Colon (tissue), 2 donors: ENCODE data around the gene TDRD12.

Experiments
- FAIRE-seq: peaks from 2 replicates; lab custom pipeline; 2012; peaks lifted over from hg19 to GRCh38; lab: Jason Lieb, UNC
- donor health status: control.
- donor health status: control.

Gene TDRD12

GRCh38 chr19:32869369-32869965 is 149.9 kb downstream of the TDRD12 start, which contains the start of gene SLC7A9:
Gene SLC7A9 (minus strand): TSS chr19:32869767. CDS start chr19:32868534, 1,233 bp downstream.
- no peak for FAIRE-seq

- no peak for FAIRE-seq
These were observed 150.5 kb downstream of the TDRD12 start for GRCh38 chr19:32869966-32870573.

- FAIRE-seq, result no peak
These were observed 151.4 kb downstream of the TDRD12 start for GRCh38 chr19:32870981-32871451.

- FAIRE-seq, result no peak
These were observed 152.8 kb downstream of the TDRD12 start for GRCh38 chr19:32872391-32872790.

GRCh38 chr19:32873247-32873959 is 153.8 kb downstream of the TDRD12 start:
- no peak for FAIRE-seq

GRCh38 chr19:32874605-32875004 is 155.0 kb downstream of the TDRD12 start:
- FAIRE-seq, result no peak

GRCh38 chr19:32875428-32875827 is 155.9 kb downstream of the TDRD12 start:
- no peak for FAIRE-seq

GRCh38 chr19:32876236-32876918 is 156.8 kb downstream of the TDRD12 start:
- no peak for FAIRE-seq

- FAIRE-seq, result peak; percentile 18
These were observed 157.3 kb downstream of the TDRD12 start for GRCh38 chr19:32876919-32877285.
